ENCODE data around the gene CDYL2.

The CDYL2 gene

GRCh38 chr16:80703131-80704071 is 101.0 kb downstream of the CDYL2 start:
- no peak for DNase-seq

- no peak for DNase-seq
Measured at GRCh38 chr16:80702696-80703095, 101.7 kb downstream of the CDYL2 start.

- DNase-seq, result no peak
Measured at GRCh38 chr16:80700558-80700957, 103.8 kb downstream of the CDYL2 start.

GRCh38 chr16:80695020-80695419 is 109.4 kb downstream of the CDYL2 start:
- no peak for DNase-seq

DNA sequence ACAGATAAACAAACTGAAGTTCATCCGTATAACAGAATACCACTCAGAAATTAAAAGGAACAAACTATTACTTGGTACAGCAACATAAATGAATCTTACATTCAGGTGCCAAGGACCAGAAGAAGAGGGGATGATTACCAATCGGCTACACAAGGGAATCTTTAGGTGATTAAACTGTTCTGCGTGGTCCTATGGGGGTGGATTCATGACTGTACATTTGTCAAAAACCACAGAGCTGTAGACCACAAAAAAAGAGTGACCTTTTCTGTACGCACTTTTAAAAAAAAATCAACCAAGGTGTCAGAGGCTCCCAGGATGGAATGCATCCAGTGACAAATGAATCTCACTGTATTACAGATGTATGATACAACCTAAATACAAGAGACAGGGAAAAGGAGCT is 110.8 kb downstream of the CDYL2 start:
- DNase-seq, result no peak

GRCh38 chr16:80692270-80692669 is 112.1 kb downstream of the CDYL2 start:
- no peak for DNase-seq

- no peak for DNase-seq
Measured at GRCh38 chr16:80691111-80691741, 113.2 kb downstream of the CDYL2 start.

GRCh38 chr16:80689487-80689886 is 114.9 kb downstream of the CDYL2 start:
- DNase-seq, result no peak

GRCh38 chr16:80687606-80688005 is 116.8 kb downstream of the CDYL2 start:
- DNase-seq, result no peak

GRCh38 chr16:80684906-80685305 is 119.5 kb downstream of the CDYL2 start:
- DNase-seq, result no peak

GRCh38 chr16:80684136-80684765 is 120.1 kb downstream of the CDYL2 start:
- no peak for DNase-seq

GRCh38 chr16:80683646-80684045 is 120.8 kb downstream of the CDYL2 start:
- DNase-seq, result no peak

- DNase-seq, result no peak
Measured at GRCh38 chr16:80682421-80683070, 121.9 kb downstream of the CDYL2 start.

DNA sequence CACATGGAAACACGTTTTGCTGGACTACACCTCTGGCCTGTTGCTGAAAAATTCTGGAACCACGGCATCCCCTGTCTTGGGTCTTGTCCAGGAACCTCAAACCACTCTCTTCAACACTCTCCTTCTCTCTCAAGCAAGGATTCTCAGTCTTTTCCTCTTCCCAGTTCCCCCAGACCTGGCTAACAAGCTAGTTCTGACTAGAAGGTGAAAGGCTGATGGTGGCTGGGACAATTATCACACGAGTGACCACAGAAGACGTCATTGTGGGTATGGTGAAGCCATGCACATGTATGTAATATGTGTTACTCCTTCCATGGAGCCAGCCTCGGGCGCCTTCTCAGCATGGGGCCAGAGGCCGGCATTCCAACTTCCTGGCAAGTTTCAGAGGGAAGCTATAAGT is 123.0 kb downstream of the CDYL2 start:
- no peak for DNase-seq

- no peak for DNase-seq
Measured at GRCh38 chr16:80680839-80681238, 123.6 kb downstream of the CDYL2 start.

GRCh38 chr16:80680046-80680445 is 124.4 kb downstream of the CDYL2 start:
- no peak for DNase-seq

GRCh38 chr16:80674884-80675283 is 129.5 kb downstream of the CDYL2 start:
- no peak for DNase-seq

DNA sequence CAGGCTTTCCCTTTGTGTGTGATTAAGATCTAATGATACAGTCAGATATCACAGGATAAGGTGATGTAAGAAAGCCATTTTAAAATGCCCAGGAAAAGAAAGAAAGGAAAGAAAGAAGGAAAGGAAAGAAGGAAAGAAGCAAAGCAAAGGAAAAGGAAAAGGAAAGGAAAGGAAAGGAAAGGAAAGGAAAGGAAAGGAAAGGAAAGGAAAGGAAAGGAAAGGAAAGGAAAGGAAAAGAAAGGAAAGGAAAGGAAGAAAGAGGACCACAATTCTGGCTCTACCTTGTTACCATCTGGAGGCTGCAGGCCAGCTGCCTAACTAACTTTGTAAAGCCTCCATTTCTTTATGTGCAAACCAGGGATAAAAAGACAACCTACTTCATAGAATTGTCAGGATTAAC is 132.0 kb downstream of the CDYL2 start:
- DNase-seq, result no peak

DNA sequence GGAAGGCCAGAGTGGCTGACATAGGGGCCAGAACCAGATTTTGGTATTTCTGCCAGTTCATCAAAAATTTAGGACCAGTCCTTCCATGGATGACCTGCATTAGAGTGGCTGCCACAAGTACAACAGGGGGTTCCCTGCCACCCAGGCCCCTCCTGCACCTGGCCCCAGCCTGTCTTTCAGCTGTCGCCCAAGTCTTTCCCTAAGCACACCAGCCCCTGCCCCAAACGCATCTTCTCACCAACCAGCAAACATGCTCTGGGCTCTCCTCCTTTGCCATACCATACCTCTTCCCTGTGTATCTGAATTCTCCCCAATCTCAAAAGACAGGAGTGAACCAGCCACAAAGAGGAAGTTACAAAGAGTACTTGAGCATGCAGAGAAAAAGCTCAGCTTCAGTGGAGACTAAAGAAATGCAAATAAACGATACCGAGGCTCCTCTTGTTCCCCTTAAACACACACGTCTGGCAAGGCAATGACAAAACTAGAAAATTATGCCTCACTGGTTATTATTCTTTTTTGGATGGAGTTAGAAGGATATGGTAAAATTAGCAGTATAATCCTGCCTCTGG is 133.0 kb downstream of the CDYL2 start:
- no peak for DNase-seq

GRCh38 chr16:80670170-80670865 is 134.1 kb downstream of the CDYL2 start:
- DNase-seq, result no peak

GRCh38 chr16:80669673-80670072 is 134.7 kb downstream of the CDYL2 start:
- no peak for DNase-seq

GRCh38 chr16:80667925-80668324 is 136.5 kb downstream of the CDYL2 start:
- DNase-seq, result no peak

DNA sequence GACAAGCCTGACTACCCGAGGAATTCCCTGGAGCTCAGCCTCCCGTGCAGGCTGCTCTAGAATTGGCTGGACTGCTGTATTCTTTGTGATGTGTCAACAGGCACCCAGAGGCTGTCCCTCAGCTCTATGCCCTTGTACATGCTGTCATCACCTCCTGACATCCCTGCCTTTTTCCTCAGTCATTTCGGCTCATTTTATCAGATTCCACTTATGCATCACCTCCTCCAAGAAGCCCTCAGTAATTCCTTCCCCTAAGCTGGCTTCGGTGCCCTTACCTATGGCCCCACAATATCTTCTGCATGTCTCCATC is 137.2 kb downstream of the CDYL2 start:
- DNase-seq, result no peak
